NCI-H510A treated with DMSO at 0.1 percent for 48 hours (cell line): ENCODE data around the gene ARFGAP1.
"Not testable (repeated sequence)": the region's sequence is repeated elsewhere in the genome, so short reads cannot be mapped to it uniquely, and the experiment has no call there.

Experiments used
- DNase-seq: peaks from one replicate; lab custom pipeline; 2025; lab: John Stamatoyannopoulos, UW

ARFGAP1 gene

DNA sequence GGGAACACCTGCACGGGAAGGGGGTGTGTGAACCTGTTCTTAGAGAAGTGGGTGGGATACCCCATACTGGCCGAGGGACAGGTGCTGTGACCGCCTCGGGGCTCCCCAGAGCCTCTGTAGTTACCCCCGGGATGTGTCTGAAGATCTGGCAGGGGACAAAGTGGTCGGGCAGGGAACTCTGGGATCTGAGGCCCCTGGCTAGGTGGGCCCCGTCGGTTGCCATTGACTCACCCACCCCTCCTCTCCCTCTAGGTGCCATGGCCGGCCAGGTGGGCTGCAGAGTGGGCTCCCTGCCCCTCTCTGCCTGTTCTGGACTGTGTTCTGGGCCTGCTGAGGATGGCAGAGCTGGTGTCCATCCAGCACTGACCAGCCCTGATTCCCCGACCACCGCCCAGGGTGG is 32.6 kb upstream of the ARFGAP1 start:
- no peak for DNase-seq

DNA sequence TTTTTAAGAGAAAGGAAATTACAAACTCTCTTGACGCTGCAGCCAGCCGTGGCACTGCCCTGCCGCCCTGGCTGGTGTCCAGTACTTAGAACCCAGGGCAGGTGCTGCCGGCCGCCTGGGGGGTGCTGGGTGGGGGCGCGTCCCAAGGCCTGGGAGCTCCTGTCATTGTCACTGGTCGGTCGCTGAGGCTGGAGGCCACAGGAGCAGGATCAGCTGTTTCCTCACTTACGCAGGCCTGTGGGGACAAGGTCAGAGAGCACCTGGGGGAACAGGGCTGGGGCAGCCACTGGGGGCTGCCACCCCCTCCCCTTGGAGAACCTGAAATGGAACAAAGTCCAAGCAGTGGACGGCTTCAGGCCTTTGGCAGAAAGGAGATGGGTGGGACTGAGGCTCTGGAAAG is 31.3 kb upstream of the ARFGAP1 start:
- no peak for DNase-seq

DNA sequence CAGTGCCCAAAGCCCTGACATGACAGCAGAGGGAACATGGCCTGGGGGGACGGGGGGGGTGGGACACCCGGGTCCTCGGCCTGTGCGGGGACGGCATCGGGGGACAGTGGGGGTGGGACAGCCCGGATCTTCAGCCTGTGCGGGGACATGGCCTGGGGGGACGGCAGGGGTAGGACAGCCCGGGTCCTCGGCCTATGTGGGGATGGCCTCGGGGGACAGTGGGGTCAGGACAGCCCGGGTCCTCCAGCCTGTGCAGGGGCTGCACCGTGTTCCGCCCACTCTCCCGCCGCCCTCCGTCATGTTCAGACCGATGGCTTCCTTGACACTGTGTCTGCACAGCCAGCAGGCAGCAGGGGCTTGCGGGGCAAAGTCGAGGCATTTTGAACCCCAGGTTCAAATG is 29.9 kb upstream of the ARFGAP1 start:
- DNase-seq = no peak

DNA sequence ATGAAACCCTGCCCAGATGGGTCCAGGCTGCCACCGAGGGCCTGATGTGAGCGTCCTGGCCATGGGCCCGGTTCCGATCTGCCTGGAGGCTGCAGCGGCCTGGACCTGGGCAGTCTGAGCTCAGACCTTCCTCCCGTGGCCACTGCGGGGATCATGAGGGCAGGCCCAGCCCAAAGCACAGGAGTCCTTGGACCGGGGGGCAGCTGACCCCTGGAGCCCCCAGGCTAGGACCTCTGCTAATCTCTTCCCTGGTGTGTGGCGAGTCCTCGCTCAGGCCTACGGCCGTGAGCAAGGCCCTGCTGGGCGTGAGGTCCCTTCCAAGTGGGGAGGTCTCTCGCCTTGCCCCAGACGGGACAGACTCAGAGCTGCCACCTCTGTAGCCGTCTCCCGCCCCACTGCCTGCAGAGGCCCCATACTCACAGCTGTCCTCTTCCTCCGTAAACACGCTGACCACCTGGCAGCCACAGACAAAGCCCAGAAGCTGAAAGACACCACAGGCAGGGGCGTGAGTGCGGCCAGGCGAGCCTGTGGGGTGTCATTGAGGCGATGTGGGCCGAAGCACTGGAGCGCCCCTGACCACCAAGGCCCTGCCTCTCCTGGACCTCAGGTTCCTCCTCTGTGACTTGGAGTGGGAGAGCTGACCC is 28.9 kb upstream of the ARFGAP1 start:
- no peak for DNase-seq

DNA sequence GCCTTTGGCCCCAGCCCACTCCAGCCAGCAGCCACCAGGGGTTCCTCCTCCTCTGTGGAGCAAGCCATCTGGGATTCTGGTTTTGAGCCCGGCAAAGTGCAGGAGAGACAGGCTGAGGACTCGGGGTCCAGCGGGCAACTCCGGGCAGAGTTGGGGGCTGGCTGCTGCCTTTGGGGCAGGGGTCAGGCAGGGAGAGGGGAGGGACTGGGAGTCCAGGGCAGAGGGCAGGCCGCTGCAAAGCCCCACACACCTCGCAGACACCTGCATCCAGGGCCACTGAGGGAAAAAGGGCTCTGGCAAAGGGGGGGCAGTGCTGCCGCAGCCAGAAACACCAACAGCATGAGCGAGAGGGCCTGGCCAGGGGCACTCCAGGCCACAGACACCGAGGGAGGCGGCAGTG is 28.1 kb upstream of the ARFGAP1 start:
- no peak for DNase-seq

DNA sequence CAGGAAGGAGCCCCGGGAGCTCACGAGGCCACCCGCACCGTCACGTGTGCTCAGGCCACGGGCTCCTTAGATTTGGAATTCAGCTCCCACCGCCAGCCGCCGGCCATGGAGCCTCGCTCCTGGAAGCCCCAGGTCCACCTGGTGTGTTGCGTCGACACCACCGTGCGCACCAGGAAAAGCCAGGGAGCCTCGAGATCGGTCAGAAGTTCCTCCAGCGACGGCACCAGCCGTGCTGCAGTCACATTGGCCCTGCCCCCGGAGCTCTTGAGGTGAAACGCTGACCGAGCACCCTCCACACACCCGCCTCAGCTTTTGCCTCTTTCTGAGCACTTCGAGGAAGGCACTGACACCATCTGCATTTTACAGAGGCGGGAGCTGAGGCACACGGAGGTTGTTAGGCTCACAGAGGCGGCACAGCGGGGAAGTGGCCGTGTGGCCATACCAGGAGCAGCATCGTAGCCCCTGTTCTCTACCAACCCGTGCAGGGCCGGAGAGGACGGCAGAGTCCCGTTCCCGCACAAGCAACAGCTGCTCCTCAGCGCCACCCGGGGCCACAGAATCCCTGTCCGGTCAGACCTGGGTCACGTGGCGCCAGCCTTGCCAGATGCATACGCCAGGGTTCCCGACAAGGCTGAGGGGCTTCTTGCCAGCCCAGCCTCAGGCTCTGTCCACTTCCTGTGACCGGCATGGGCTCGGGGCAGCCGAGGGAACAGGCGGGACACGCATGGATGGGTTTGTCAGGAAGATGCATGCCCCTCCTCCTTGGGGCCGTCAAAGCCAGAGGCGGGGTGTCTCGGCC is 25.9 kb upstream of the ARFGAP1 start:
- DNase-seq = peak; percentile 41

DNA sequence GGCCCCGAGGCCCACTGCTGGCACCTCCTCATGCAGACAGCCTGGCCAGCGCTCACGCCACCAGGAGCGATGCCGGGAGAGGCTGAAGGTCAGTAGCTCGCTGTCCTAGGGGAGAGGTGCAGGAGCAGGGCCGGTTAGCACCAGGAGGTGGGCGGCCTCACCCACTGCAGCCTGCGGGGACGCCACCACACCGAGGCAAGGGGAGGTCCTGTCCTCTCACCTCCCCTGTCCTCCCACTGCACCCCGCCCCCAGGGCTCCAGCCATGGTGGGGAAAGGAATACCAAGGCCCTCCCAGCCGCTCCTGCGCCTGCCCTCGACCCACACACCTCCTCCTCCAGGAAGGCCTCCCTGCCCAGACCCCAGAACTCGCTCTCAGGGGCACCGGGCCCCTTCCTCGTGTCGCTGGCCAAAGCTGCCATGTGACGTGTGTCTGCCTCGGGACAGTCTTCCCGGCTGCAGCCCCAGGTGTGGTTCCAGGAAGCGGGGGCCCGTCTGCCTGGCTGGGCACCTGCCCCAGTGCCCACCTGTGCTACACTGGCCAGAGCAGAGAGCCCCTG is 24.9 kb upstream of the ARFGAP1 start:
- no peak for DNase-seq

DNA sequence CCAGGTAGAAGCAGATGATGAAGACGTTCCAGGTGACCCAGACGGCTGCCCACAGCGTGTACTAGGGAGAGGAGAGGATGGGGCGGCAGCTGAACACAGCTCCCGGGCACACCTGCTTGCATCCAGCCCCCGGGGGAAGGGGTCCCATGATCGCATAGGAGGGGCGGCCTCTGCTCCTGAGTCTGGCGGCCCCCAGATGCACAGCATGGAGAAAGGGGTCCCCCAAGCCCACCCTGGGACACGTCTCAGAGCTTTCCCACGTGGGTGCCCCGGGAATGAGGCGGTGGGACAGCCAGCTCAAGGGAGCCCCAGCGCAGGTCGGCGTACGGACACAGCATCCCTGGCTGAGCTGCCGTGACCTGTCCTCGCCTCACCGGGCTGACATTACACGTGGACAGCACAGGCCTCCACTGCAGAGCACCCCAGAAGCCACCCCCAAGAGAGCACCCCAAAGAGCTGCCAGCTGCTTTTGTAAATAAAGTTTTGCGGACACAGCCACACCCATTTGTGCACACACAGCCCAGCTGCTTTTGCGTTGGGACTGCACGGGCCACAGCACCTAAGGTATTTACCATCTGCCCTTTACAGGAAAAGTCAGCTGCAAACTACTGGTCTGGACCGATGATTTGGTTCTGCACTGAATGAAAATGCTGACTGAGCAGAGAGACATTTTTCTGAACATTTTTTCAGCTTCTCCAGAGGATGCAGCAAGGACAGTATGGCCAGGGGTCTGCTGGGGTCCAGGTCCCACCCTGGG is 23.6 kb upstream of the ARFGAP1 start:
- no peak for DNase-seq

DNA sequence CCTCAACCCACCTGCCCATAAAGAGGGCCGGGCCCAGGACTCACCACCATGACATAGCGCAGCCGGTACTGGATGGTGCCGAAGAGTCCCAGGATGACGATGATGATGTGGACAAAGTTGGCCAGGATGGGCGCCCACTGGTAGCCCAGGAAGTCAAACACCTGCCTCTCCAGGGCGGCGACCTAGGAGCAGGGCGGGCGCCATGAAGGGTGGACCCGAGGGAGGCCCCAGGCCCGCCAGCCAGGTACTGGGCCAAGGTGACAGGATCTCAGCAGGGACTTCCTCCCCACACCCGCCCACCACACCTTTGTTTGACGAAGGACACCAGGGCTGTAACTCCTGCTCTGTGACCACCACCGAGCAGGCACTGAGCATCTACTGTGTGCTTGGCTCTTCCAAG is 22.7 kb upstream of the ARFGAP1 start:
- no peak for DNase-seq

DNA sequence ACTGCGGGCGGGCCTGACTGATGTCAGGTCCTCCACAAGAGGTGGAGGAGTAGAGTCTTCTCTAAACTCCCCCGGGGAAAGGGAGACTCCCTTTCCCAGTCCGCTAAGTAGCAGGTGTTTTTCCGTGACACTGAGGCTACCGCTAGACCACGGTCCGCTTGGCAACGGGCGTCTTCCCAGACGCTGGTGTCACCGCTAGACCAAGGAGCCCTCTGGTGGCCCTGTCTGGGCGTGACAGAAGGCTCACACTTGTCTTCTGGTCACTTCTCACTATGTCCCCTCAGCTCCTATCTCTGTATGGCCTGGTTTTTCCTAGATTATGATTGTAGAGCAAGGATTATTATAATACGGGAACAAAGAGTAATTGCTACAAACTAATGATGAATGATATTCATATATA is 21.3 kb upstream of the ARFGAP1 start:
- not testable (repeated sequence) for DNase-seq

DNA sequence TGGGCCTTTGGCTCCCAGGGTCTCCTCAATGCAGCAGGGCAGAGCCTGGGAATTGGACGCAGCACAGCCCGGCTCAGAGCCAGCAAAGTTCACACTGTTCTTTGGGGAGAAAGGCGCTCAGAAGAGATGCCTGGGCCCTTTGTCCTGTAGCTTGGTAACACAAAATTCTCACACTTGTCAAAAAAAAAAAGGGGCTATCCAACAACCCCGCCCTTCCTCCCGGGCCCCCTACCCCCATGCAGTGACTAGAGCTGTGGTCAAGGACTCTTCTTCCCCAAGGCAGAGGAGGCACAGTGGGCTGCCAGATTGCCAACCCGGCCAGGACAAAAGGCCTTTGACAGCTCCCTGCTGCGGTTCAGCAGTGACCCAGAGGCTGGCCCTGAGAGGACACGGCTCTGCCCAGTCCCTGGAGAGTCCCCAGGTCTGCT is 20.3 kb upstream of the ARFGAP1 start:
- DNase-seq = no peak

DNA sequence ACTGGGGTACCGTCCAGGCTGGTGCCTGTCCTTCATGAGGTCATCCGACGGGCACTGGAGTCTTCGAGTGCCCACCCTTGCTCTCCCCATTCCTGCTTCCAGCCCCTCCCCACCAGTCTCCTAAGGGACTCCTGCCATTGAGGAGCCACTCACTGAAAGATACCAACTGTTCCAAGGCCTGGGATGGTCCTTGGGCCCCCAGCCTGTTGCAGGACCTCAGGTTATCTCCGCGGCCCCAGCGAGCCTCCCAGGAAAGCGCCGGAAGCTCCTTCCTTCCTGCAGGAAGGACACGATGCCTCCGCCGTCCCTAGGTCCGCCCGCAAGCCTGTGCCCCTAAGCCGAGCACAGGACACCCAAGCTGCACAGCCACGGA is 19.6 kb upstream of the ARFGAP1 start:
- no peak for DNase-seq

DNA sequence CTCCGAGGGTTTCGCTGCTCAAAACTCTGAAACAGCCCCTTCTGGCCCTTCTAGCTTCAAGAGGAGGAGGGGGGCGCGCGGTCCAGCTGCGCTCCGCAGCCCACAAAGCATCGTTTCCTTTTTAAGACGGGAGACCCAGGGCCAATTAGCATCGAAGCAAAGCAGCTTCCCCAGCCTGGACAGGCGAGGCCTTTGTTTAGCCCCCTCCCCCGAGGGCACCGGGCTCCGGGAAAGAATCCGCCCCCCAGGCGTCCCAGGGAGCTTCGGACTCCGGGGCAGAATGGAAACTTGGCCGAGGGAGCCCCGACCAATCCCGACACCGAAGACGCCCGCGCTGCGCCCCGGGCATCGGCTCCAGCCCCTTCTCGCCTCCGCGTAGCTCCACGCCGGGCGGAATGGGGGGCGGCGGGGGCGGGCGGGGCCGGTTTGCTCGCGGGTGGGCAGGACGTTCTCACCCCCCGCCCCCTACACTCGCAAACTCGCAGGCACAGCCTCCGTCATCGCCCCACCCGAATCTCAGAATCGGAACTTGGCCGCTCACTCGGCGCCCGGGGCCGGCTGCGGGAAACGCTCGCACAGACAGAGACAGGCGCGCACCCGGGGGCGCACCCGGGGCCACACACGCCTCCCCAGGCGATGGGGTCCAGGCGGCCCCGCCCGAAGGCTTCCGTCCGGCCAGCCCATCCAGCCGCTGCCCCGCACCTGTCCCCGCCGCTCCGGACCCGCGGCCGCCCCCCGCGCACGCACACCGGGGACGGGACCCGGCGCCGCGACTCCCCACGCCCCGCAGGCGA is 19.0 kb upstream of the ARFGAP1 start:
- no peak for DNase-seq

DNA sequence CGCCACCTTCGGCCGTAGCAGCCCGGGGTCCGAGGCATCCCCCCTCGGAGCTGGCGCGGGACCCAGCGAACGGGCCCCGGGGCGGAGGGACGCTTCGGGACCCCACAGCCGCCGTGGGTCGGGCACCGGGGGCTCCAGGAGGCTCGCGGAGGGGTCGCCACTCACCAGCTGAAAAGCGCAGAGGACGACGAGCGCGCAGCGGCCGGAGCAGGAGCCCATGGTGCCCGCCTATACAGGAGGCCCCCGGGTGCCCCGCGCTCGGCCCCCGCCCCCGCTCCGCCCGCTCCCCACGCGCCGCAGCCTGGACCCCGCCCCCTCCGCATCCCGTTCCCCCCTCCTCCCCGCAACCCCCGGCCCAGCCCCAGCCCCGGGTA is 18.4 kb upstream of the ARFGAP1 start, which contains the start of gene NKAIN4:
TSS of gene NKAIN4 (minus strand) at position 232 of the 374 bp plus-strand sequence. CDS start at position 219, 13 bp downstream.
- no peak for DNase-seq

DNA sequence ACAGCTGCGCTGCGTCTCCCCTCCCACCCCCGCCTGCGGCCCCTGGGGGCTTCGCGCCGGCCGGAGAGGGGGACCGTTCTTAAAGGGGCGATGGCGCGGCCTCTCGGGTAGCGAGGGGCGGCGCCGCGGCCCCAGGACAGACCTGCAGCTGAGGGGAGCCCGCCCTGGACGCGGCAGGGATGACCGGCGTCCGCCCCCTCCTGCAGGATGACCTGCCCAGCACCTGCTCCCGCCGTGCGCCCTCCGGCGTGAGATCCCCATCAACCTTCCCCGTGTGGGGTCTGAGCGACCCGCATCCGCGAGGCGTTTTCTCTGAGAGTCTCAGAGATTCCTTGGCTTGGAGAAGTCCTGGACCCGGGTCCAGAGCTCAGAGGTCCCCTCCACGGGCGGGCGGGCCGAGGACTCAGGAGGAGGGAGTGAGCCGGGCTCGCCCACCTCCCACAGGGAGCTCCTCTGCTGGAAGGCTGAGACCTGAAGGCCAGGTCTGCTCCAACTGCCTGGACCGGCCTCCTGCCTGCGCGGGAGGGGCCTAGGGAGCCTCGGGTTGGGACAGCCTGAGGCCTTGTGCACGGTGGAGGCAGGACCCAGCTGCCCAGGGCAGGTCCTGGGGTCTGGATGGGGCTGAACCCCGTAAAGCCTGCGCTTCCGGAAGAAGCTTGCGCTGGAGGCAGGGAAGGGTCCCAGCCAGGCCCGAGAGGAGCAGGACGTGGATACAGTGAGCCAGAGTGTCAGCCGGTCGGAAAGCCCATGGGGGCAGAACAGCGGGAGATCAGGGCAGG is 17.8 kb upstream of the ARFGAP1 start:
- no peak for DNase-seq

DNA sequence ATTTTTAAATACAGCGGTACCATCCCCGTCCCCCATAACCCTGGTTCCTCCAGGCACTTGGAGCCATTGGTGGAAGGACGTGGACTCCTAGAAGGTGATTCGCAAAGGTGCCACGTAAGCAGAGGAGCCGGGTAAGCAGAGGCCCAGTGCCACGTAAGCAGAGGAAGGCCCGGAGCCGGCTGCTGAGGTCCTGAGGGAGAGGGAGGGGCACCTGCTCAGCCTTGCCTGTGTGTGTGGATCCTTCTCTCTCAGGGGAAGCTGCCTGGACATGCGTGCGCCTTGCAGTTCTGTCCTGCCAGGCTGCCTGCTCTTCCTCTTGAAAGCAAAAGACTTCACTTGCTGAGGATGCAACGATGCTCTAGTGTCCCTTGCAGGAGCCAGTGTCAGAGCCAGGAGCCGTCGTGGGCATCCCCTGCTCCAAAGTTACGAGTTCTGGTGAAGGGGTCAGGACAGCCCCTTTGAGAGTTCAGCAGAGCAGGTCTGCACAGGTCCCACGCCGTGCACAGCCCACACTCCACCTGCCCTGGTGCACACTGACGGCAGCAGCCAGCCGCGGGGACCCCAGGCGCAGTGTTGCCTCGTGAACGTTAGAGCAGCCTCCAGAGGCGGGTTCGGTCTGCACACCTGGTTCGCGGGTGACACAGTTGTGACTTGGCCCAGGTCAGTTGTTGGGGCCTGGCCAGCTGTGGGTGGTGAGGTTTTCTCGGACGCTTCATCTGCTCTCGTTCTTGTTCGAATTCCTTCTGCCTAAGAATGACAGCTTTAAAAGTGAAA is 16.5 kb upstream of the ARFGAP1 start:
- no peak for DNase-seq

DNA sequence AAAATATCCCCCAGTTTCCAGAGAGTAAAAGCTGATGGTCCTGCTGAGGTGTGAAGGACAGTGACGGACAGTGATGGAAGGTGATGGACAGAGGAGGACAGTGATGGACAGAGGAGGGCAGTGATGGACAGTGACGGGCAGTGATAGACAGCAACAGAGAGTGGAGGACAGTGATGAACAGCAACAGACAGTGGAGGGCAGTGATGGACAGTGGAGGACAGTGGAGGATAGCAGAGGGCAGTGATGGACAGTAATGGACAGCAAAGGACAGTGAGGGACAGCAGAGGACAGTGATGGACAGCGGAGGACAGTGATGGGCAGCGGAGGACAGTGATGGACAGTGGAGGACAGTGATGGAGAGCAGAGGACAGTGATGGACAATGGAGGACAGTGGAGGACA is 15.7 kb upstream of the ARFGAP1 start:
- no peak for DNase-seq

DNA sequence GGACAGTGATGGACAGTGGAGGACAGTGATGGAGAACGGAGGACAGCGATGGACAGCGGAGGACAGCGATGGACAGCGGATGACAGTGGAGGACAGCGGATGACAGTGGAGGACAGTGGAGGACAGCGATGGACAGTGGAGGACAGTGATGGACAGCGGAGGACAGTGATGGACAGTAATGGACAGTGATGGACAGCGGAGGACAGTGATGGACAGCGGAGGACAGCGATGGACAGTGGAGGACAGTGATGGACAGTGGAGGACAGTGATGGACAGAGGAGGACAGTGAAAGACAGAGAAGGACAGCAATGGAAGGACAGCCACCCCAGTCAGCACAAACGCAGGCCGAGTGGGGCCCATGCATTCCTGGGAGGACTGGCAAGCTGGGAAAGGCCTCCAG is 15.0 kb upstream of the ARFGAP1 start:
- no peak for DNase-seq

DNA sequence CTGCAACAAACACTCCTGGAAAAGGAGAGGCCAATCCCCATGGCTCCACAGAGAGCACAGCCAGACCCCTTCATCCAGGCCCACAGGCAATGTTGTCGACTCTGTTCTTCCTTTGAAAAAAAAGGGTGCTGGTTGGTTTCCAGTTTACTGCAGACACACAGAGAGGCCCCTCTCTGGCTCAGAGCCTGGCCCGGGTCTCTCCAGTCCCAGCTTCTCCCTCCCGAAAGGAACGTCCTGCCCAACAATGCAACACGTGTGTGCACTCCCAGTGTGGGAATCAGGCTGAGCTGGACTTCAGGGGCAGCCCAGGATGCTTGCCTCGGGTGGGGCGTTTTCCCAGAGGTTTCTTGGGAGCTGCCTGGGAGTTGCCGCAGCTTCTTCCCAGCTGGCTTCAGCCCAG is 13.8 kb upstream of the ARFGAP1 start:
- no peak for DNase-seq

DNA sequence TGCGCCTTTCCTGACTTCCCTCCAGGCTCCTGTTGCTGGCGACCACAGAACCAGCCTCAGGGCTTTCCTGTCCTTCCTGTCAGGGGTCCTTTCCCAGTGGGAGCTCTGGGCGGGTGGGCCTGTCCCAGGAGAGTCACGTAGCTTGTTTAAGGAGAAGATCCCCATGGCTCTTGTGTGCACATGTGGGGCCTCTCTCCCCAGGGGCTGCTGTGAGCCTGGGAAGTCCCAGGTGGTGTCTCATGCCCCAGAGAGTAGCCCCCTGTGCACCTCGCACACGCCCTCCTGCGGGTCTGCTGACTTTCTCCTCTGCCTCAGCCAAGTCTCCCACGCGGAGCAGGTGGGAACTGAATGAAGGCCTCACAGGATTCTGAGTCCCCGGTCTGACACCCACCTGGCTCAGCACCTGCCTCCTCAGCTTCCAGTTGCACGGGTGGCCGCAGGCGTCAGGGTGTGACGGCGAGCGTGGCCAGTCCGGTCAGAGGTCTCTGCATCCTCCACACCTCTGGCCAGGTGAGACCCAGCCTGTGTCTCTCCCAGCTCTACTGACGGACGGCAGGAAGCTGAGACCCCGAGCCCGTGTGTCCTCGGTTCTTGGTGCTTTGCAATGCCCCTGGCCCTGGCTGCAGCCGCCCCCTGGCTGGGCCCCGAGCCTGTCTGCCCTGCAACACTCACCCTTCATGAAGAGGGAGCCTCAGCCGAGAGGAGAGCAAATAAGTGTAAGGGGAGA is 12.7 kb upstream of the ARFGAP1 start:
- no peak for DNase-seq
